Upper lobe of left lung (tissue), 4 donors: ENCODE measurements around the gene REP15.

Experiments
- CTCF ChIP-seq, 6 experiments: fragments of 450-650 bp in 4 of 6; fragments of 200-600 bp in 2 of 6; sonication (generic) in 2 of 6; IDR thresholded peaks; one replicate each; pipeline ENCODE4 v1.5.1; 2016 to 2019; ENCODE audit warnings: antibody characterized with exemption in 6 of 6
- POLR2A ChIP-seq, 4 donors: fragments of 450-650 bp; IDR thresholded peaks; one replicate each; pipeline ENCODE4 v1.5.1; 2016 to 2017; ENCODE audit warnings: antibody characterized with exemption in 4 of 4, mild to moderate bottlenecking in 2 of 4

- TF ChIP-seq CTCF (IDR thresholded peaks at IDR 0.05) (no peak), POLR2A (IDR thresholded peaks at IDR 0.05) (no peak)
Observed at GRCh38 chr12:27705263-27705662, 9.0 kb downstream of the REP15 start.
